ENCODE measurements around the gene SEC14L2.

DNA sequence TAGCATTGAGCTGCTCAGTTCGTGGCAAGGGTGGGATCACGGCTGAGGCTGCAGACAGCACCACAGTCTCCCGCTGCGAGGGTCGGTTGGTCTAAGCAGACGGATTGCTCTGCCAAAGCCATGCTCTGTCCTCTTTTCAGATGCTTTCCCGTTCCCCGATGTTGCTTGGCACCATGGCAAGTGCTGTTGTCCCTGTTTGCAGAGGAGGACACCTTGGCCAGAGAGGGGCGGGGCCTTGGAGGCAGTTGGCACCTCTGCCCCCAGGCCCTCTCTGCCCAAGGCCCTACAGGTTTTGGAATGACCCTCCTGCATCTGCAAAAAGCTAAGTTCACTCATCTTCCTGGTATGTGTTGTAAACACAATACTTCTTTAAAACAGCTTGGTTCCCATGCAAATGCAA is 28.4 kb upstream of the SEC14L2 start:
- no peak for TF ChIP-seq EZH2 (IDR thresholded peaks at IDR 0.05; ENCODE audit: insufficient read depth, poor library complexity, severe bottlenecking)
- no peak for TF ChIP-seq EZH2phosphoT487 (IDR thresholded peaks at IDR 0.05; ENCODE audit: insufficient read depth, low read depth)
